Kidney epithelial cell (primary cell): ENCODE measurements around the gene TPM4. TPM values are rescaled to one million over a fixed set of nuclear protein-coding genes. Genes with fewer than 3 reads are reported as not detected.

ENCODE experiments used
- DNase-seq: peaks from one replicate; pipeline ENCODE4 v3.0.0-alpha.2; 2010; ENCODE audit warnings: low read depth
- H3K27me3 ChIP-seq: 2 replicates; pipeline ENCODE4 v1.6.0; 2011; ENCODE audit warnings: low read length; ENCODE audit not compliant: control insufficient read depth, insufficient read depth
- H3K36me3 ChIP-seq: 2 replicates; pipeline ENCODE4 v1.5.1; 2011; ENCODE audit warnings: low read length; ENCODE audit not compliant: control insufficient read depth, insufficient read depth
- H3K4me3 ChIP-seq: 2 replicates; pipeline ENCODE4 v1.5.1; 2011; ENCODE audit warnings: low read depth, mild to moderate bottlenecking, control low read depth, low read length
- total RNA-seq: library from RNA; depleted of rRNA; stranded (reverse); fragments of >200 nt; gene quantifications from 2 replicates; pipeline ENCODE4 v1.2.3, GENCODE V29; 2015
- TF ChIP-seq, protein P1 (sequence below): IDR thresholded peaks from 2 replicates; pipeline ENCODE4 v1.5.1; 2011; ENCODE audit warnings: mild to moderate bottlenecking, moderate library complexity, low read length, control low read depth, inconsistent platforms; ENCODE audit not compliant: insufficient read depth, poor library complexity, severe bottlenecking

The TPM4 gene
- total RNA-seq, 1 donor from 2014 or later, result 873 TPM

DNA sequence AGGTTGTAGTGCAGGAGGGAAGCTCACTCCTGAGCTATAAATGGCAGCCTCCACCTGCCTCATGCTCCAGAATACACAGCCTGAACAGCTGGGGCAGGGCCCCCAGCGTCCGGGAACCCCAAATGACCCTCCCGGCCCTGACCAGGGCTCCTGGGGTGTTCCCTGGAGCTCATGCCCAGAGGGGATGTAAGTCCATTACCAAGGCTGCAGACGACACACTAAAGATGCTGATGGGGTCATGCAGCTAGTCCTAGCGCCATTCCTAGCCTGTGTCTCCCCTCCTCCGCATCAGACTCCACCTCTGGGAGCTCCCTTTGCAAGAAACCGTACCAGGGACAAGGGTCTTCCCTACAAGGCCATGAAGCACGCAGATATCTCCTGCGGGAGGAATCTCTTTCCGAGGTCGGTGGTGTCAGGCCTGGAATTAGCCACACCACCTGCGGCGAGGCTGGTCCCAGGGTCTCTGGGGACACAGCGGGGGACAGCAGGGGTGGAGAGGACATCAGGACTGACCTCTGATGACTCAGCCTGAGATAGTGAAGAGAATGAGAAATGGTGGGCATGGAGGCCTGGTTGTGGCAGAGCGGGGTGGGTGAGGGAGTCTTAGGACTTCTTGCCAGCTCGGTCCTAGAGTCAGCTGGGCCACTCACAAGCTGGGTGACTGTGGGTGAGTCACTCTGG is 11.9 kb upstream of the TPM4 start:
- no peak for DNase-seq
- TF ChIP-seq, protein P1, sequence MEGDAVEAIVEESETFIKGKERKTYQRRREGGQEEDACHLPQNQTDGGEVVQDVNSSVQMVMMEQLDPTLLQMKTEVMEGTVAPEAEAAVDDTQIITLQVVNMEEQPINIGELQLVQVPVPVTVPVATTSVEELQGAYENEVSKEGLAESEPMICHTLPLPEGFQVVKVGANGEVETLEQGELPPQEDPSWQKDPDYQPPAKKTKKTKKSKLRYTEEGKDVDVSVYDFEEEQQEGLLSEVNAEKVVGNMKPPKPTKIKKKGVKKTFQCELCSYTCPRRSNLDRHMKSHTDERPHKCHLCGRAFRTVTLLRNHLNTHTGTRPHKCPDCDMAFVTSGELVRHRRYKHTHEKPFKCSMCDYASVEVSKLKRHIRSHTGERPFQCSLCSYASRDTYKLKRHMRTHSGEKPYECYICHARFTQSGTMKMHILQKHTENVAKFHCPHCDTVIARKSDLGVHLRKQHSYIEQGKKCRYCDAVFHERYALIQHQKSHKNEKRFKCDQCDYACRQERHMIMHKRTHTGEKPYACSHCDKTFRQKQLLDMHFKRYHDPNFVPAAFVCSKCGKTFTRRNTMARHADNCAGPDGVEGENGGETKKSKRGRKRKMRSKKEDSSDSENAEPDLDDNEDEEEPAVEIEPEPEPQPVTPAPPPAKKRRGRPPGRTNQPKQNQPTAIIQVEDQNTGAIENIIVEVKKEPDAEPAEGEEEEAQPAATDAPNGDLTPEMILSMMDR, result no peak
- no peak overlapping the region for H3K4me3 ChIP-seq
- H3K36me3 ChIP-seq, result no peaks in the 10 kb centered on the region
- no peaks in the 10 kb centered on the region for H3K27me3 ChIP-seq

DNA sequence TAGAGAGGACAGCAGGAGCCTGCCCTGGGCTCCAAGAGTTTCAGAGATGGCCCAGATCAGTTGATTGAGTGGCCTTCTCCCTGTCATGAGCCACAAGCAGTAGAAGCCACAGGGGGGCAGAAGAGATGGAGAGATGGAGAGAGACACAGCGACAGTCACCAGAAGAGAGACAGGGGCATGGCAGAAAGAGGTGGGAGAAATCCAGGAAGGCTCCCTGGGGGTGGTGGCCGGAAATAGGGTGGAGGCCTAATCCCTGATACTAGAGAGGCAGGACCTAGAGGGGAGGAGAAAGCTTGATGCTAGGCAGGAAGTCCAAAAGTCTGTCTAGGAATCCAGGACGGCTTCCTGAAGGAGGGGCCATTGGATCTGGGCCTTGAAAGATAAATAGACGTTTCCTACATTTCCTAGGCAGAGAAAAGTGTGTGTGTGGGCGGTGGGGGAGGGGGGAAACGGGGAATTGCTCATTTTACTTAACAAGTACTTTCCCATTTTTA is 9.6 kb upstream of the TPM4 start:
- TF ChIP-seq, protein P1, result peak; percentile 12
- Histone ChIP-seq H3K27me3 (no peaks in the 10 kb centered on the region), H3K36me3 (no peaks in the 10 kb centered on the region), H3K4me3 (no peak overlapping the region)
- no peak for DNase-seq

DNA sequence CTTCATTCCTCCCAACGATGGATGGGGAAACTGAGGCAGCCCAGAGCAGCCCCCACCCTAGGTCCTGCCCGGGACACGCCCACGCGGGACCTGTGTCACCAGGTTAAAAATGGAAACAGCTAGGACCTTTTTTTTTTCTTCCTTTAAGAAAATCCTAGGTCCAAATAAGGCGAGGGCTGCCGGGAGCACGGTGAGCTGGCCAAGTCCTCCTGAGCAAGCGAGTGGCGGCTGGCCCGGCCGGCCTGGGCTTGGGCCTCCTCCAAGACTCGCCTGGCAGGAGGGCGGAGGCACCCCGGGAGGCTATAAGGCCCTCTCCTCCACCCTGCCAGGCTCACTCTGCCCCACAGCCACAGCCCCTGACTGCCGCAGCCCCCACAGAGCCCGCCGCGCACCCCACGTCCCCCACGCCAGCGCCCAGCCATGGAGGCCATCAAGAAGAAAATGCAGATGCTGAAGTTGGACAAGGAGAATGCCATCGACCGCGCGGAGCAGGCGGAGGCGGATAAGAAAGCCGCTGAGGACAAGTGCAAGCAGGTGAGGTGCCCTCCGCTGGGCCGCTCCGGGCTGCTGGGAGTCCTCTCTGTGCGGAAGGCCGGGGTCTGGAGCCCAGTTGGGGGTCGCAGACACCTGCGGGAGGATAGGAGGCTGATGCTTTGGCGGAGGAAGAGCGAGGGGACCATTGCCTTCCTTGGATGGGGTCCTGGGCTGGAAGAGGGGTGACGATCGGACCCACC is 8.9 kb upstream of the TPM4 start:
- no peak overlapping the region for H3K4me3 ChIP-seq
- H3K27me3 ChIP-seq, result no peaks in the 10 kb centered on the region
- H3K36me3 ChIP-seq, result no peaks in the 10 kb centered on the region
- TF ChIP-seq, protein P1, result no peak
- no peak for DNase-seq

DNA sequence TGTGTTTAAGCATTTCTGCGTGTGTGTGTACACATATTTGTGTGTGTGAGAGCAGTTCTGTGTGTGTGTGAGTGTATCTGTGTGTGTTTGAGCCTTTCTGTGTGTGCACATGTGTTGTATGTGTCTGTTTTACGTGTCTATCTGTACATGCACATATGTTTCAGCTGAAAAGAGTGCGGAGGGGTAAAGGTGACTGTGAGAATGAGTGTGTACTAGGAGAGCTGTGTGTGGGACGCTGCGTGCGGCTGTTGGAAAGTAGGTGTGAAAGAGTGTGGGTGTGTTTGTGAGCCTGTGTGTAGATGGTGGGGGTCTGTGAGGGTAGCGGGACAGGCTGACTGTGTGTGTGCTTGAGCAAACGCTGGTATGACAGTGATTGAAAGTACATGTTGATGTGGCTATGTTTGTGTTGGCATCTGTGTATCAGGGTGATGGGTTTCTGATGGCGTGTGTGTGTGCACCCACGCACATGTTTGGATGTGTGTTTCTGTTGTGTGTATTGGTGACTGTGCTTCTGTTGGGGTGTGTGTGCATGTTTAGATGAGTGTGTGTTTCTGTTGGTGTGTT is 7.5 kb upstream of the TPM4 start:
- Histone ChIP-seq H3K27me3 (no peaks in the 10 kb centered on the region), H3K36me3 (no peaks in the 10 kb centered on the region), H3K4me3 (no peak overlapping the region)
- no peak for DNase-seq
- TF ChIP-seq, protein P1, result no peak

DNA sequence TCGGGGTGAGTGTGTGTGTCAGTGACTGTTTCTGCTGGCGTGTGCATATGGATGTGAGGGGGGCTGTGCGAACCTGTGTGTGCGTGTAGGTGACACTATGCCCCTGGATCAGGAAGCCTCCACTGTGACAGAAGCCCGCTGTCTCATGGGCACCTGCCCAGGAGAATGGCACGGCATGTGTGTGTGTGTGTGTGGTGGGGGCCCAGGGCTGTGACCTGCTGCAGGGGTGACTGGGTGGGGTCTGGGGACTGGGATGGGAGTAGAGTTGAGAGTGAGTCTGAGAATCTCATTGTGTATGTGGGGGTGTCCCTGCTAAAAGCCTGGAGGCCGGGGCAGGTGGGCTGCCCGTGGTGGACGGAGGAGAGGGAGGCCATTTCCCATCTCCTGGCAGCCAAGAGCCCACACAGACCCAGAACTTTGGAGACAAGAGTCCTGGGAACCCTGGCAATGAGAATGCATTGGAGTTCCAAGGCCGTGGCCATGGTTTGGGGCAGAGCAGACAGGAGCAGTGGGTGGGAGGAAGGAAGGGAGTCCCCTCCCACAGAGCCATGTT is 6.4 kb upstream of the TPM4 start:
- H3K36me3 ChIP-seq, result no peaks in the 10 kb centered on the region
- H3K4me3 ChIP-seq, result no peak overlapping the region
- TF ChIP-seq, protein P1, result no peak
- H3K27me3 ChIP-seq, result no peaks in the 10 kb centered on the region
- no peak for DNase-seq
